ENCODE data around the gene PRXL2A. TPM values are rescaled to one million over a fixed set of nuclear protein-coding genes. Genes with fewer than 3 reads are reported as not detected.

The PRXL2A gene
- polyA plus RNA-seq, 1 experiment: 1.0 TPM

DNA sequence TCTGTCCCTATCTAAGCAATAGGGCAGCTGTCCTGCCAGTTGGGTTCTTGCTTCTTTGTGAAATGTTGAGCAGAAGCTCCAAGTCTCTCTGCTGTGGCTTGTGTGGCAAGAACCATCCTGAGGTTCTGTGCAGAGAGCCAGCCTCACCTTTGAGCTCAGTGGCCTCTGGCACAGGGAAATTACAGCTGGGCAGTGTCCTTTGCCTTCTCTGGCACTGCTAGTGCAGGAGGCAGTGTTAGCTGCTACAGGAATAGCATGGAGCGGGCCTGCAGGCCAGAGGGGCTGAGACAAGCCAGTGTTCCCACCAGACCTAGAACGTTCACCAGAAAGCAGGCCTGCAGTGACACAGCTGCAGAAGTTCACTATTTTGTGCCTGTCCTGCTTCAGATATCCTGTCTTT lies 1.8 kb downstream of the PRXL2A start:
- TF ChIP-seq, protein P1, sequence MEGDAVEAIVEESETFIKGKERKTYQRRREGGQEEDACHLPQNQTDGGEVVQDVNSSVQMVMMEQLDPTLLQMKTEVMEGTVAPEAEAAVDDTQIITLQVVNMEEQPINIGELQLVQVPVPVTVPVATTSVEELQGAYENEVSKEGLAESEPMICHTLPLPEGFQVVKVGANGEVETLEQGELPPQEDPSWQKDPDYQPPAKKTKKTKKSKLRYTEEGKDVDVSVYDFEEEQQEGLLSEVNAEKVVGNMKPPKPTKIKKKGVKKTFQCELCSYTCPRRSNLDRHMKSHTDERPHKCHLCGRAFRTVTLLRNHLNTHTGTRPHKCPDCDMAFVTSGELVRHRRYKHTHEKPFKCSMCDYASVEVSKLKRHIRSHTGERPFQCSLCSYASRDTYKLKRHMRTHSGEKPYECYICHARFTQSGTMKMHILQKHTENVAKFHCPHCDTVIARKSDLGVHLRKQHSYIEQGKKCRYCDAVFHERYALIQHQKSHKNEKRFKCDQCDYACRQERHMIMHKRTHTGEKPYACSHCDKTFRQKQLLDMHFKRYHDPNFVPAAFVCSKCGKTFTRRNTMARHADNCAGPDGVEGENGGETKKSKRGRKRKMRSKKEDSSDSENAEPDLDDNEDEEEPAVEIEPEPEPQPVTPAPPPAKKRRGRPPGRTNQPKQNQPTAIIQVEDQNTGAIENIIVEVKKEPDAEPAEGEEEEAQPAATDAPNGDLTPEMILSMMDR (IDR thresholded peaks at IDR 0.05; ENCODE audit: insufficient read depth, low read depth, low read length): no peak
- DNase-seq (ENCODE audit: low read depth): no peak
- H3K4me3 ChIP-seq (ENCODE audit: low read depth, low read length): no peak overlapping the region
- no peaks in the 10 kb centered on the region for H3K36me3 ChIP-seq (ENCODE audit: control insufficient read depth, insufficient read depth, low read length)
- H3K27me3 ChIP-seq (ENCODE audit: control insufficient read depth, insufficient read depth, low read length): peaks cover 2% of the 10 kb centered on the region; the same call in 1 of the 2 replicates
- CTCF ChIA-PET: no interaction called here
- POLR2A ChIA-PET: no interaction called here

- Histone ChIP-seq H3K36me3 (ENCODE audit: control insufficient read depth, insufficient read depth, low read length) (no peaks in the 10 kb centered on the region), H3K27me3 (ENCODE audit: control insufficient read depth, insufficient read depth, low read length) (peaks cover 2% of the 10 kb centered on the region; the same call in 1 of the 2 replicates), H3K4me3 (ENCODE audit: low read depth, low read length) (no peak overlapping the region)
- ChIA-PET POLR2A (no interaction called here), CTCF (interaction anchor here (0.6 kb wide), 1 partner anchor 1037 kb away, joined by 3 read pairs; no protein-coding TSS in a partner anchor)
- DNase-seq (ENCODE audit: low read depth): no peak
- TF ChIP-seq, protein P1 (IDR thresholded peaks at IDR 0.05; ENCODE audit: insufficient read depth, low read depth, low read length): no peak
Observed at GRCh38 chr10:80410578-80411145, 2.3 kb downstream of the PRXL2A start.

DNA sequence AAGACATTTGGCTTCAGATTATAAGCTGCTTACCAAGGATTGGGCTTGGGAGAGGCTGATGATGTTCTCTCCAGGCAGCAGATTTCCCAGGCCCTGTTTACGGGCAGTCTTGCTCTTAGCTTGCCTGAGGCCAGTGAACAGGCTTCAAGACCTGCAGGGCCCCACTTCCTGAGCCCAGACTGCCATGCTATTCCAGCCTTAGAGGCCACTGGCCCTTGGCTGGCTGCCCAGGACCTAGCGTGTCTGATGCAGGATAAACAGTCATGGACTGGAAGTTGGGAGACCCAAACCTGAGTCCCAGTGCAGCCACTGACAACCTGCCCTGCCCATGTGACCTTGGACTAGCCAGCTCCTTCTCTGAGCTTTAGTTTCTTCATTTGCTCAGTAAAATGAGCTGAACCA lies 2.9 kb downstream of the PRXL2A start:
- H3K4me3 ChIP-seq (ENCODE audit: low read depth, low read length): no peak overlapping the region
- TF ChIP-seq, protein P1 (IDR thresholded peaks at IDR 0.05; ENCODE audit: insufficient read depth, low read depth, low read length): no peak
- H3K27me3 ChIP-seq (ENCODE audit: control insufficient read depth, insufficient read depth, low read length): peaks cover 2% of the 10 kb centered on the region; the same call in 1 of the 2 replicates
- DNase-seq (ENCODE audit: low read depth): no peak
- ChIA-PET CTCF (interaction anchor here (0.6 kb wide), 1 partner anchor 1038 kb away, joined by 3 read pairs; no protein-coding TSS in a partner anchor), POLR2A (no interaction called here)
- no peaks in the 10 kb centered on the region for H3K36me3 ChIP-seq (ENCODE audit: control insufficient read depth, insufficient read depth, low read length)

DNA sequence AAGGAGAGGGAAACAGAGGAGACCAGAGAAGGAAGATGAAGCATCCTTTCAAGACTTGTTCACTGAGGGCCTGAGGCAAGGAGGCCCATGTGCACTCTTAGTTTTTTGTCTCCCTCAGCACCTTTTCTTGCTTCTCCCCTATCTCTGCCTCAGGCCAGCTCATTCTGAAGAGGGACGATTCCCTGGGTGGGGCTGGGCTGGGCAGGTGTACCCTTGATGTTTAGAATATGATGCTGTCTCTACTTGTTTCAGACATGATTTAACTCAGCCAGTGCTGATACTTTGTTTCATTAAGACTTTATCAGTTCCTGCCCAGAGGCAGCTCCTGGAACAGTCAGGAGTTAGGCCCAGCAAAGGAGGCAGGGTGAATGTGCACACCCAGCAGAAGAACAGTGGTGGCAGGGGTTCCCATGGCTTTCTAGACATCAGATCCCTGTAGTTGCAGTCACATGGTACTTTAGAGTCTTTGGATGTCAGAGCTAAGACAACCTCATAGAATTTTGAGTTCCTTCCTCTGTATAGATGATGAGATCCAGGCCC lies 3.4 kb downstream of the PRXL2A start:
- H3K4me3 ChIP-seq (ENCODE audit: low read depth, low read length): no peak overlapping the region
- no peak for DNase-seq (ENCODE audit: low read depth)
- peaks cover 2% of the 10 kb centered on the region; the same call in 1 of the 2 replicates for H3K27me3 ChIP-seq (ENCODE audit: control insufficient read depth, insufficient read depth, low read length)
- CTCF ChIA-PET: interaction anchor here (0.5 kb wide), 1 partner anchor 392 kb away, joined by 3 read pairs; no protein-coding TSS in a partner anchor
- TF ChIP-seq, protein P1 (IDR thresholded peaks at IDR 0.05; ENCODE audit: insufficient read depth, low read depth, low read length): no peak
- H3K36me3 ChIP-seq (ENCODE audit: control insufficient read depth, insufficient read depth, low read length): no peaks in the 10 kb centered on the region
- POLR2A ChIA-PET: no interaction called here

DNA sequence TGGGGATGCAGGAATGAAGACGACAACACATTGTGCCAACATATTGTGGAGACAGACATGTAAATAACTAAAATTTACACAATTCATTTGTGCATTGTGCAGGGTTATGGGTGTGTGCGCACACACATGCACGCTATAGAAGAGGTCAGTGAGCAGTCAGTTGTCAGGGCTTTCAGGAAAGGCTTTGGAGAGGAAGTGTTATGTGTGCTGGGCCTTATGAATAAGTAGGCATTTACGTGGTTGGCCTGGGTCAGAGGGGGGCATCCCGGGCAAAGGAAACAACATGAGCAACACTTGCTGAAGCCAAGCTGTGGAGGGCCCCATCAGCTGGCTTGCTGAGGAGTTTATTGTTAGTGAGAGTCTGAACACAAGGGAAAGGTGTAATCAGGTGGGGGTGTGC lies 4.1 kb downstream of the PRXL2A start:
- no peak for DNase-seq (ENCODE audit: low read depth)
- CTCF ChIA-PET: interaction anchor here (0.7 kb wide), 1 partner anchor 72 kb away, joined by 3 read pairs; no protein-coding TSS in a partner anchor
- POLR2A ChIA-PET: no interaction called here
- peaks cover 2% of the 10 kb centered on the region; the same call in 1 of the 2 replicates for H3K27me3 ChIP-seq (ENCODE audit: control insufficient read depth, insufficient read depth, low read length)
- H3K36me3 ChIP-seq (ENCODE audit: control insufficient read depth, insufficient read depth, low read length): no peaks in the 10 kb centered on the region
- TF ChIP-seq, protein P1 (IDR thresholded peaks at IDR 0.05; ENCODE audit: insufficient read depth, low read depth, low read length): no peak
- no peak overlapping the region for H3K4me3 ChIP-seq (ENCODE audit: low read depth, low read length)

Data from BJ (cell line).